Measurements from ENCODE around the gene CYB5R4.
"Not testable (repeated sequence)": the region's sequence is repeated elsewhere in the genome, so short reads cannot be mapped to it uniquely, and the experiment has no call there.

The CYB5R4 gene

DNA sequence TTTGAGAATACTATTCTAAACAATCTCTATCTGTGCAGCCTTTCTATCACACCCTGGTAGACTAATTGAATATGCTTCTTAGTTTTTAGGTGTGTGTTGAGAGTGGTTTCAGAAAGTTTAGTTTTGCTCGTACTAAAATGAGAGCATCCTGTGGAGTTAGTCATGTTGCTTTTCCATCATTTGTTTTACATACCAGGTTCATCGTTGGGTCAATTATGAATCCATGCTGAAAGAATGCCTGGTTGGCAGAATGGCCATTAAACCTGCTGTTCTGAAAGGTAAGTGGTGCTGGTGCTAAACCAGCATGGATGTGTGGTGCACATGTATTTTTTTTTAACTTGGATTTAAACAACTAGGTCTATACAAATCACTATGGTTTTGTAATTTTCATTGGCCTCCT, 49.3 kb downstream of the CYB5R4 start:
- DNase-seq (ENCODE audit: low read depth): no peak

DNA sequence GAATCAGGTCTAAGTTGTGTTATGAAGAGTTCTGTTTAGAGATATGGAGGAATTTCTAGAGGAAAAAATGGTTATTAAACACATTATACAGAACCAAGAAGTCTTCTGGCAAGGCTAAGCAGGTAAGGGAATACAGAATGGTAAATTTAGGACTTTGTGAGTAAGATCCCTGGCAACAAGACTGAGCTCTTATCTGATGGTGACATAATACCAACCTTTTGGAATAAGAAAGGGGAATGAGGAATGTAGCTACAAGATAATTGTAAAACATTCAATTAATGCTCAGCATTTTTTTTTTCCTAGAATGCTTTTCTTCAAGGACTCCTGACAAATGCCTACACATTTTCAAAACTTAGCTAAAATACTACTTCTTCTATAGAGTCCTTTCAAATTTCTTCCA, 51.8 kb downstream of the CYB5R4 start:
- no peak for DNase-seq (ENCODE audit: low read depth)

GRCh38 chr6:83914953-83915352, 55.5 kb downstream of the CYB5R4 start:
- no peak for DNase-seq (ENCODE audit: low read depth)

GRCh38 chr6:83917001-83917400, 57.5 kb downstream of the CYB5R4 start:
- DNase-seq (ENCODE audit: low read depth): no peak

DNA sequence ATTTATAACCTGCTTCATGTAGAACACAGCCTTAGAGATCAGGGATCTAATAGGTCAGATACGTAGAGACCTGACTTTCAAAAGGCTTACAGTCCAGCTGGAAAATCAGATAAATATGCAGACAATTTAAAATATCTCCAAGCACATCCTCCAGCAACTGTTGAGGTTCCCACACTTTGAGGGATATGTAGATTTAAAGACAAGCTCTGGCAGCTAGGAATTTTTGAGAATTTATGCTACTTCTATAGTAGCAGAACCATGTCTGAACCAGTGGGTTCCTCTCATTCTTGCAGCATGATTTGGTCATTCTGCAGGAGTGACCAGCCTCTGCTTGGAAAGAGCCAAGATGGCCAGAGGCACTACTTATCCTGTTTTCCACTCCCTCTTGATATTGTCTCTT, 60.5 kb downstream of the CYB5R4 start:
- DNase-seq (ENCODE audit: low read depth): no peak

DNA sequence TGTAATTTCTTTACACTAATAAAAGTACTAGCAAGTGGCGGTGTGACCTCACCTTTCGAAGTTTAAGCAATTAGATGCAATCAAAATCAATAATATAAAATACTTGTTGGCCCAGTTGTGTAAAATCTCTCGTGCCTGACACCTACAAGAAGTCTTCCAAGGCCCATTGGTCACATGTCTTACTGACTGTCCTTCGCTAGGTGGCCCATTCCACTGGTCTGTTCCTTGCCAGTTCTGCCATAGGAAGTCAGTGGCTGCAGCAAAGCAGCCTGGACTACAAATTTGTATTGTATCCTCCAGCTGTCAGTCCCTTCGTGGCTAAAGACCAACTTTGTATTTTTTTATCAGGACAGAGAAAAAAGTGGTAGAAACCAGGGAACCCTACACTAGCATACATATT, 61.8 kb downstream of the CYB5R4 start:
- DNase-seq (ENCODE audit: low read depth): no peak

DNA sequence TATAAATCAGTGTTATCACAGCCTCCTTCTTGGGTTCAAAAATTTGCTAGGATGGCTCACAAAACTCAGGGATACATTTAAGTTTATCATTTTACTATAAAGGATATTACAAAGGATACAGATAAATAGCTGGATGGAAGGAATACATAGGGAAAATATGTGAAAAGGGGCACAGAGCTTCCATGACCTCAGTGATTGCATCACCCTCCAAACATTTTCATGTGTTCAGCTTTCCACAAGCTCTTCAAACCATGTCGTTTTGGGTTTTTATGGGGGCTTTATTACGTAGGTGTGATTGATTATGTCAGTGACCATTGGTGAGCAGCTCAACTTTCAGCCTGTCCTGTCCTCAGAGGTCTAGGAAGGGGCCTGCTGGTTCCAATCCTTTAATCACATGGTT, 68.0 kb downstream of the CYB5R4 start:
- DNase-seq (ENCODE audit: low read depth): no peak

- no peak for DNase-seq (ENCODE audit: low read depth)
Measured at GRCh38 chr6:83928286-83928685, 68.8 kb downstream of the CYB5R4 start.

DNA sequence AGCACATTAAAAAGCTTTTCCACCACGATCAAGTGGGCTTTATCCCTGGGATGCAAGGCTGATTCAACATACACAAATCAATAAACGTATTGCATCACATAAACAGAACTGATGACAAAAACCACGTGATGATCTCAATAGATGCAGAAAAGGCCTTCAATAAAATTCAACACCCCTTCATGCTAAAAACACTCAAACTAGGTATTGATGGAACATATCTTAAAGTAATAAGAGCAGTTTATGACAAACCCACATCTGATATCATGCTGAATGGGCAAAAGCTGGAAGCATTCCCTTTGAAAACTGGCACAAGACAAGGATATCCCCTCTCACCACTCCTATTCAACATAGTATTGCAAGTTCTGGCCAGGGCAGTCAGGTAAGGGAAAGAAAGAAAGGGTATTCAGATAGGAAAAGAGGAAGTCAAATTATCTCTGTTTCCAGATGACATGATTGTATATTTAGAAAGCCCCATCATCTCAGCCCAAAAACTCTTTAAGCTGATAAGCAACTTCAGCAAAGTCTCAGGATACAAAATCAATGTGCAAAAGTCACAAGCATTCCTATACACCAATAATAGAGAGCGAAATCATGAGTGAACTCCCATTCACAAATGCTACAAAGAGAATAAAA, 86.8 kb downstream of the CYB5R4 start:
- DNase-seq (ENCODE audit: low read depth): not testable (repeated sequence)

GRCh38 chr6:83947983-83948382, 88.5 kb downstream of the CYB5R4 start:
- not testable (repeated sequence) for DNase-seq (ENCODE audit: low read depth)

GRCh38 chr6:83948851-83949250, 89.4 kb downstream of the CYB5R4 start:
- no peak for DNase-seq (ENCODE audit: low read depth)

GRCh38 chr6:83951423-83951822, 91.9 kb downstream of the CYB5R4 start:
- not testable (repeated sequence) for DNase-seq (ENCODE audit: low read depth)

DNA sequence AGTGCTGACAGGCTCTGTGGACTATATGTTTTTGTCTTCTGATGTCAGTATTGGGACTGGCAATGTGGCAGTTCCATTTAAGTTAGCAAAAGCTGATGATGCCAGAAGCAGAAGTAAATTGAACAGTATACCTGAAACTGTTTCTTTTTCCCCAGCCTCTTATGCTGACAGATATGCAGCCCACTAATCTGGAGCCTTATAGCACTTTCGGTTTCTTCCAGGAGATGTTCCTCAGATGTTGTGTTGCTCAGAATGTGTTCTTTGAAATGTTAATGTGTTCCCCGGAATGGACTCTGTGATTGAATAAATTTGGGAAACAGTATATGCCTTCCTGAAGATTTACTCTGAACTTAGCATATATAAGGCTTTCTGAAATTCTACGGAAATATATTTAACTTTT, 93.3 kb downstream of the CYB5R4 start:
- DNase-seq (ENCODE audit: low read depth): no peak

GRCh38 chr6:83954371-83954770, 94.9 kb downstream of the CYB5R4 start:
- DNase-seq (ENCODE audit: low read depth): no peak

- DNase-seq (ENCODE audit: low read depth): no peak
Measured at GRCh38 chr6:83958241-83958685, 98.8 kb downstream of the CYB5R4 start.

DNA sequence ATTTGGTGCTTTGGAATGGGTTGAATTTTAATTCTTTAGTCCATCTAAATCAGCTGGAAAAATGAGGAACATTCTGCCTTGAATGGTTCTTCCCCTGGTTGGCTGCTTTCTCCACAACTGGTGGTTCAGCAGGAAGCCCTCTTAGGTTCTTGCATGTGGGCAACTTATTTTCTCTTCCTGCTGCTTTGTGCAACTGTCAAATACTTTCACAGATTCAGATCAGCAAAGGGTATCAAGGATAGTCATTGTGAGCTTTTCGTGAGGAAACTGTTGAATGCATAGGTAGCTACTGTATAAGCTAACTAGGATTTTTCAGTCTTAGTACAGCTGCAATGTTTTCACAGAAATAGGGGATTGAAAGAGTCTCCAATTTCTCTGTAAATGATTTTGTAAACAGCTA, 101.2 kb downstream of the CYB5R4 start:
- no peak for DNase-seq (ENCODE audit: low read depth)

DNA sequence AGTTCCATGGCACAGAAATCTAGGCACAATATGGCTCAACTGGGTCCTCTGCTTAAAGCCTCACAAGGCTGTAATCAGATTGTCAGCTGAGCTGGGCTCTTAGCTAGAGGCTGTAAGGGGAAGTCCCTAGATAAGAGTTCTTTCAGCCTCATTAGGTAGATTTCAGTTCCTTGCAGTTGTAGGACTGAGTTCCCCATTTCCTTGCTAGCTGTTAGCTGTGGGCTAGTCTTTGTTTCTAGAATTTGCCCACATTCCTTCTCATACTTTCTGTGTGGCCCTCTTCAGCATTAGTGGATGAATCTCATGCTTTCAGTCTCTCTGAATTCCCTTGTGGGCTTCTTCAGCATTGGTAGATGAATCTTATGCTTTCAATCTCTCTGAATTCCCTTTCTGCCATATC, 103.1 kb downstream of the CYB5R4 start:
- no peak for DNase-seq (ENCODE audit: low read depth)

- no peak for DNase-seq (ENCODE audit: low read depth)
Measured at GRCh38 chr6:83966539-83966938, 107.0 kb downstream of the CYB5R4 start.

GRCh38 chr6:83970582-83970981, 111.1 kb downstream of the CYB5R4 start:
- no peak for DNase-seq (ENCODE audit: low read depth)

DNA sequence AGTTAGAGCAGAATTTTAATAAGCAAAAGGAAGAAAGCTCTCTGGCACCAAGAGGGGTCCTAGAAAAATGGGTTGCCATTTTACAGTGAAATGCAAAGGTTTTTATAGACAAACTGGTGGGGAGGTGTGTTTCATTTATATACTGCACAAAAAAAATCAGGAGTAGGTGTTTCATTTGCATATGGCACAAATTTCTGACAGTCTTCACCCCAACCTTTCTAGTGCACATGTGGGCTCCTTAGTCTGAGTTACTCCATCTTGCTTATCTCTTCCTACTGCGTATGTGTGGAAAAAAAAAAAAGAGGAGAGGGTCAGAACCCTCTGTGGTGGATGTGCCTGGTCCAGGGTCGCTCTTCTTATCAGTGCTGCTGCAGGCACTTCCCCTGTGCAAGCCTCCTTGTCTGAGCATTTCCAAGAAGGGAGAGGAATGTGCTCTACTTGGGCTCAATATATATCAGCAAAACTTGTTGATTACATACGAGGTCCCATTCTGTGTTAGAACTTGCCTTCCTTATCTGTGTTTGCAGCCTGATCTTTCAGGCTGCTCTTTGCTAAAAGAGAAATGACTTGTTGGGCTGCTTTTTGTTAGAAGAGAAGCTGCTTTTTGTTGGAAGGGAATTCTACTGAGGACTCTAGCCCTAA, 115.0 kb downstream of the CYB5R4 start:
- DNase-seq (ENCODE audit: low read depth): no peak

- no peak for DNase-seq (ENCODE audit: low read depth)
Measured at GRCh38 chr6:83976037-83976755, 116.7 kb downstream of the CYB5R4 start.

DNA sequence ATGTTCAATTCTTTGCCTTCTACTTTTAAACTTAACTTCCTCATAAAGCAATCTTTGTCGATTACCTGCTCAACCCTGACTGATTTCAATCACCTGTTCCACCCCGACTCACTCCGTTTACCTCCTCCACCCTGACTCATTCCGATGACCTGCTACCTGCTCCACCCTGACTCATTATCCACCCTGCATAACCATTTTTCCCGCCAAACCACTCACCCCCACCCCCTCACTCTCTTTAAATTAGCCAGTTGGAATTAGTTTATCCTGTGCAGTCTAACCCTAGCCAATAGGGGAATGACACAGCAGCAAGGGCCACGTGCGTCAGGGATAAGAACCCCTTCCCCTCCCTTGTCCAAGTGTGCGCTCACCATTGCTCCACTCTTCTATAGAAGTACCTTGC, 117.4 kb downstream of the CYB5R4 start:
- no peak for DNase-seq (ENCODE audit: low read depth)

- DNase-seq (ENCODE audit: low read depth): no peak
Measured at GRCh38 chr6:83978324-83978734, 118.8 kb downstream of the CYB5R4 start.

All from activated T-cell treated with anti-CD3 and anti-CD28 coated beads for 48 hours (primary cell).